Transverse colon (tissue), 4 donors: ENCODE results near the gene APCDD1.

Source experiments
- CTCF ChIP-seq, 5 experiments: fragments of 200-600 bp in 3 of 5; fragments of 450-650 bp in 2 of 5; sonication (generic) in 3 of 5; IDR thresholded peaks; 1 replicate in 2 of 5; 2 replicates in 3 of 5; pipeline ENCODE4 v1.5.1; 2016 to 2017; ENCODE audit warnings: antibody characterized with exemption in 5 of 5, inconsistent platforms in 3 of 5, mild to moderate bottlenecking in 2 of 5, moderate library complexity in 1 of 5
- POLR2A ChIP-seq: fragments of 450-650 bp; IDR thresholded peaks from one replicate; pipeline ENCODE4 v1.6.1; 2016; ENCODE audit warnings: antibody characterized with exemption, mild to moderate bottlenecking, moderate library complexity
- POLR2AphosphoS5 ChIP-seq, 3 donors: sonication (generic); formaldehyde crosslinking; IDR thresholded peaks; one replicate each; pipeline ENCODE4 v1.6.1; 2016; ENCODE audit warnings: antibody characterized with exemption in 3 of 3

- TF ChIP-seq POLR2A (no peak), CTCF (IDR thresholded peaks at IDR 0.05) (no peak), POLR2AphosphoS5 (IDR thresholded peaks at IDR 0.05) (no peak)
Observed at GRCh38 chr18:10482363-10482984, 28.0 kb downstream of the APCDD1 start.
